B cell (primary cell): Measurements from ENCODE around the gene XIRP2. TPM values are rescaled to one million over a fixed set of nuclear protein-coding genes. Genes with fewer than 3 reads are reported as not detected.

ENCODE experiments used
- ATAC-seq: fragments of 200-7000 bp; cut with Tn5 transposase; one replicate; pipeline ENCODE4 v1.10.0; 2021; ENCODE audit warnings: low read depth, mild to moderate bottlenecking, moderate number of reproducible peaks, moderate library complexity
- CTCF ChIA-PET: fragments of 350-600 bp; sonication (Branson Sonifier 250); formaldehyde crosslinking; loops from one replicate; lab custom pipeline; 2021; ENCODE audit warnings: antibody characterized with exemption, inconsistent platforms; lab: Charles Lee
- POLR2A ChIA-PET: fragments of 350-600 bp; sonication (Branson Sonifier 250); formaldehyde crosslinking; loops from one replicate; lab custom pipeline; 2021; ENCODE audit warnings: antibody characterized with exemption; lab: Charles Lee
- DNase-seq: peaks from one replicate; pipeline ENCODE4 v3.0.0; 2013
- H2AFZ ChIP-seq: 2 replicates; pipeline ENCODE4 v1.6.1; 2012; ENCODE audit warnings: mild to moderate bottlenecking, low read depth, low read length; ENCODE audit not compliant: insufficient read depth, poor library complexity, severe bottlenecking
- H3K27ac ChIP-seq, 2 donors: 1 replicate in 1 of 2; 2 replicates in 1 of 2; pipeline ENCODE4 v1.5.1; 2012 to 2013; ENCODE audit warnings: low read length in 2 of 2, mild to moderate bottlenecking in 2 of 2, moderate library complexity in 1 of 2
- H3K27me3 ChIP-seq, 4 experiments: fragments of 200-600 bp in 1 of 4; sonication (generic) in 1 of 4; replicated peaks in 1 of 4; 1 replicate in 2 of 4; 2 replicates in 2 of 4; pipeline versions ENCODE4 v1.6.1 to v1.7.0; 2013 to 2016; ENCODE audit warnings: low read length in 3 of 4, mild to moderate bottlenecking in 2 of 4, mixed read lengths in 1 of 4, moderate library complexity in 1 of 4; ENCODE audit not compliant: insufficient read depth in 4 of 4, control insufficient read depth in 3 of 4; ENCODE audit errors: control extremely low read depth in 1 of 4
- H3K36me3 ChIP-seq, 2 experiments: replicated peaks in 1 of 2; 1 replicate in 1 of 2; 2 replicates in 1 of 2; pipeline versions ENCODE4 v1.6.1 to v1.7.1; 2013; ENCODE audit warnings: low read length in 1 of 2; ENCODE audit not compliant: insufficient read depth in 2 of 2, control insufficient read depth in 1 of 2; ENCODE audit errors: control extremely low read depth in 1 of 2, extremely low read depth in 1 of 2
- H3K4me1 ChIP-seq, 2 donors: fragments of 200-600 bp in 1 of 2; sonication (generic) in 1 of 2; 1 replicate in 1 of 2; 2 replicates in 1 of 2; pipeline versions ENCODE4 v1.5.1 to v1.6.1; 2013 to 2017; ENCODE audit warnings: low read length in 2 of 2; ENCODE audit not compliant: control insufficient read depth in 2 of 2, insufficient read depth in 2 of 2
- H3K4me2 ChIP-seq: replicated peaks from 2 replicates; pipeline ENCODE3; 2012; ENCODE audit warnings: mild to moderate bottlenecking, low read depth, low read length; ENCODE audit not compliant: poor library complexity, severe bottlenecking
- H3K4me3 ChIP-seq, 5 experiments: fragments of 200-600 bp in 1 of 5; sonication (generic) in 1 of 5; 1 replicate in 3 of 5; 2 replicates in 2 of 5; pipeline versions ENCODE4 v1.5.1 to v1.7.0; 2011 to 2016; ENCODE audit warnings: low read length in 4 of 5, mild to moderate bottlenecking in 4 of 5, low read depth in 2 of 5, control low read depth in 1 of 5, moderate library complexity in 1 of 5; ENCODE audit not compliant: insufficient read depth in 1 of 5; ENCODE audit errors: control extremely low read depth in 1 of 5, extremely low read depth in 1 of 5
- H3K79me2 ChIP-seq: fragments of 200-600 bp; sonication (generic); one replicate; pipeline ENCODE4 v1.6.0; 2016; ENCODE audit warnings: low read length; ENCODE audit not compliant: control insufficient read depth, insufficient read depth
- H3K9ac ChIP-seq: fragments of 200-600 bp; sonication (generic); 2 replicates; pipeline ENCODE4 v1.6.1; 2017; ENCODE audit warnings: mild to moderate bottlenecking, low read length, moderate library complexity
- H3K9me3 ChIP-seq, 3 donors: one replicate each; pipeline versions ENCODE4 v1.6.1 to v1.7.1; 2013; ENCODE audit warnings: low read length in 2 of 3; ENCODE audit not compliant: control insufficient read depth in 2 of 3, insufficient read depth in 1 of 3; ENCODE audit errors: control extremely low read depth in 1 of 3
- H4K20me1 ChIP-seq: 2 replicates; pipeline ENCODE4 v1.6.0; 2012; ENCODE audit warnings: mild to moderate bottlenecking, low read length; ENCODE audit not compliant: insufficient read depth, control insufficient read depth, poor library complexity, severe bottlenecking
- H3K27ac Mint-ChIP-seq: one replicate; pipeline ENCODE4 v1.8.0; 2021; ENCODE audit warnings: mixed read lengths
- H3K27me3 Mint-ChIP-seq: one replicate; pipeline ENCODE4 v1.8.0; 2021; ENCODE audit warnings: mixed read lengths
- H3K4me1 Mint-ChIP-seq: one replicate; pipeline ENCODE4 v1.8.0; 2021; ENCODE audit warnings: mixed read lengths
- H3K4me3 Mint-ChIP-seq: one replicate; pipeline ENCODE4 v1.8.0; 2021; ENCODE audit warnings: mixed read lengths
- H3K9me3 Mint-ChIP-seq: one replicate; pipeline ENCODE4 v1.8.0; 2022; ENCODE audit warnings: mixed read lengths; ENCODE audit not compliant: insufficient read depth
- CTCF ChIP-seq: fragments of 200-600 bp; IDR thresholded peaks from one replicate; pipeline ENCODE4 v1.8.0; 2022; ENCODE audit warnings: antibody characterized with exemption, mild to moderate bottlenecking
- EZH2 ChIP-seq: IDR thresholded peaks from 2 replicates; pipeline ENCODE4 v1.6.1; 2012; ENCODE audit warnings: borderline replicate concordance, low read depth, mild to moderate bottlenecking, moderate library complexity, low read length; ENCODE audit not compliant: insufficient read depth, poor library complexity, severe bottlenecking
- WGBS: methylation state at CpG from one replicate; pipeline ENCODE4 v1.1.5; 2013; ENCODE audit warnings: missing lambda C conversion rate; ENCODE audit not compliant: insufficient coverage; 5-methylcytosine and 5-hydroxymethylcytosine counted together
- intact Hi-C: fragments of 100-400 bp; cut with micrococcal nuclease; formaldehyde crosslinking; loops from one replicate; pipeline ENCODE4 v1.10.0; 2022
- polyA plus RNA-seq: library from polyadenylated mRNA; depleted of rRNA; stranded (reverse); fragments of >200 nt; gene quantifications from 2 replicates; pipeline ENCODE4 v1.2.3, GENCODE V29; 2012
- total RNA-seq, 2 donors: library from RNA; stranded (reverse); fragments of 120-200 nt in 1 of 2; gene quantifications; 1 replicate in 1 of 2; 2 replicates in 1 of 2; pipeline versions ENCODE4 v1.2.3 to v1.2.4, GENCODE V29; 2013 to 2022

The XIRP2 gene
- total and polyA plus RNA-seq, 2 donors (not counting 1 experiment from before 2014, with no cell fraction given), result not detected

GRCh38 chr2:166867874-166868514 lies 20.3 kb upstream of the XIRP2 start:
- no peaks in the 10 kb centered on the region for H3K9me3 ChIP-seq
- no peaks in the 10 kb centered on the region for H4K20me1 ChIP-seq
- no peaks in the 10 kb centered on the region for H3K27me3 ChIP-seq
- Mint-ChIP-seq H3K4me1 (no peaks in the 10 kb centered on the region), H3K4me3 (no peak overlapping the region), H3K27me3 (no peaks in the 10 kb centered on the region), H3K27ac (no peak overlapping the region), H3K9me3 (no peaks in the 10 kb centered on the region)
- H3K4me3 ChIP-seq, result no peak overlapping the region
- no peaks in the 10 kb centered on the region for H3K79me2 ChIP-seq
- intact Hi-C loops, result no loop called here
- no peak for TF ChIP-seq EZH2
- no peak for TF ChIP-seq CTCF
- no peak overlapping the region for H2AFZ ChIP-seq
- H3K27ac ChIP-seq, result no peak overlapping the region
- H3K4me2 ChIP-seq, result no peak overlapping the region
- no peak overlapping the region for H3K9ac ChIP-seq
- ChIA-PET POLR2A (no interaction called here), CTCF (no interaction called here)
- no peak for ATAC-seq
- no peaks in the 10 kb centered on the region for H3K36me3 ChIP-seq
- WGBS, result 78% methylated on average over 6 of the region's 10 CpGs
- DNase-seq, result no peak
- H3K4me1 ChIP-seq, result no peaks in the 10 kb centered on the region

- Histone ChIP-seq H4K20me1 (no peaks in the 10 kb centered on the region), H3K4me3 (no peak overlapping the region), H3K9ac (no peak overlapping the region), H3K4me1 (no peaks in the 10 kb centered on the region), H3K27me3 (no peaks in the 10 kb centered on the region), H3K79me2 (no peaks in the 10 kb centered on the region), H3K36me3 (no peaks in the 10 kb centered on the region), H3K27ac (no peak overlapping the region), H3K4me2 (no peak overlapping the region), H3K9me3 (no peaks in the 10 kb centered on the region), H2AFZ (no peak overlapping the region)
- no peak overlapping the region for H3K4me3 Mint-ChIP-seq
- POLR2A ChIA-PET, result no interaction called here
- TF ChIP-seq EZH2 (no peak), CTCF (no peak)
- DNase-seq, result no peak
- no peaks in the 10 kb centered on the region for H3K4me1 Mint-ChIP-seq
- H3K9me3 Mint-ChIP-seq, result no peaks in the 10 kb centered on the region
- WGBS, result no CpG with 5 or more reads among the region's 1 CpG
- CTCF ChIA-PET, result no interaction called here
- no peak overlapping the region for H3K27ac Mint-ChIP-seq
- ATAC-seq, result no peak
- intact Hi-C loops, result no loop called here
- H3K27me3 Mint-ChIP-seq, result no peaks in the 10 kb centered on the region
Measured at GRCh38 chr2:166870346-166870745, 17.9 kb upstream of the XIRP2 start.
